ENCODE results near the gene HCK.
"Not testable (repeated sequence)": the region's sequence is repeated elsewhere in the genome, so short reads cannot be mapped to it uniquely, and the experiment has no call there.

The HCK gene

GRCh38 chr20:32108814-32109391 lies 56.9 kb downstream of the HCK start:
- DNase-seq (ENCODE audit: low read depth): no peak

- peak; percentile 69 for DNase-seq (ENCODE audit: low read depth)
These were observed 57.5 kb downstream of the HCK start, which contains the start of gene TM9SF4 for GRCh38 chr20:32109392-32110172. Gene TM9SF4 (plus strand): TSS chr20:32109714. CDS start chr20:32109741, 27 bp downstream.

GRCh38 chr20:32110173-32110704 lies 58.2 kb downstream of the HCK start:
- DNase-seq (ENCODE audit: low read depth): no peak

- no peak for DNase-seq (ENCODE audit: low read depth)
These were observed 58.7 kb downstream of the HCK start for GRCh38 chr20:32110727-32111126.

- DNase-seq (ENCODE audit: low read depth): no peak
These were observed 59.2 kb downstream of the HCK start for GRCh38 chr20:32111156-32111686.

- DNase-seq (ENCODE audit: low read depth): no peak
These were observed 59.7 kb downstream of the HCK start for GRCh38 chr20:32111753-32112152.

GRCh38 chr20:32112841-32113240 lies 60.8 kb downstream of the HCK start:
- no peak for DNase-seq (ENCODE audit: low read depth)

- no peak for DNase-seq (ENCODE audit: low read depth)
These were observed 61.7 kb downstream of the HCK start for GRCh38 chr20:32113591-32114260.

- DNase-seq (ENCODE audit: low read depth): no peak
These were observed 62.4 kb downstream of the HCK start for GRCh38 chr20:32114305-32114960.

GRCh38 chr20:32115211-32115767 lies 63.2 kb downstream of the HCK start:
- DNase-seq (ENCODE audit: low read depth): no peak

GRCh38 chr20:32116079-32116521 lies 64.1 kb downstream of the HCK start:
- DNase-seq (ENCODE audit: low read depth): no peak

GRCh38 chr20:32116796-32117195 lies 64.8 kb downstream of the HCK start:
- DNase-seq (ENCODE audit: low read depth): not testable (repeated sequence)

GRCh38 chr20:32118427-32118826 lies 66.4 kb downstream of the HCK start:
- not testable (repeated sequence) for DNase-seq (ENCODE audit: low read depth)

- no peak for DNase-seq (ENCODE audit: low read depth)
These were observed 67.7 kb downstream of the HCK start for GRCh38 chr20:32119734-32120133.

- DNase-seq (ENCODE audit: low read depth): not testable (repeated sequence)
These were observed 69.9 kb downstream of the HCK start for GRCh38 chr20:32121908-32122307.

GRCh38 chr20:32123088-32123487 lies 71.0 kb downstream of the HCK start:
- DNase-seq (ENCODE audit: low read depth): no peak

GRCh38 chr20:32124916-32125454 lies 72.9 kb downstream of the HCK start:
- no peak for DNase-seq (ENCODE audit: low read depth)

- no peak for DNase-seq (ENCODE audit: low read depth)
These were observed 73.5 kb downstream of the HCK start for GRCh38 chr20:32125506-32125905.

- DNase-seq (ENCODE audit: low read depth): no peak
These were observed 74.9 kb downstream of the HCK start for GRCh38 chr20:32126919-32127318.

- DNase-seq (ENCODE audit: low read depth): no peak
These were observed 75.3 kb downstream of the HCK start for GRCh38 chr20:32127347-32127746.

- DNase-seq (ENCODE audit: low read depth): no peak
These were observed 76.1 kb downstream of the HCK start for GRCh38 chr20:32128167-32128566.

Measured in stimulated activated CD8-positive, alpha-beta memory T cell treated with anti-CD3 and anti-CD28 coated beads, Interleukin-15, amount 100 ng/mL, for 24 hours (primary cell).